ENCODE results near the gene CHRDL2.

CHRDL2 gene

DNA sequence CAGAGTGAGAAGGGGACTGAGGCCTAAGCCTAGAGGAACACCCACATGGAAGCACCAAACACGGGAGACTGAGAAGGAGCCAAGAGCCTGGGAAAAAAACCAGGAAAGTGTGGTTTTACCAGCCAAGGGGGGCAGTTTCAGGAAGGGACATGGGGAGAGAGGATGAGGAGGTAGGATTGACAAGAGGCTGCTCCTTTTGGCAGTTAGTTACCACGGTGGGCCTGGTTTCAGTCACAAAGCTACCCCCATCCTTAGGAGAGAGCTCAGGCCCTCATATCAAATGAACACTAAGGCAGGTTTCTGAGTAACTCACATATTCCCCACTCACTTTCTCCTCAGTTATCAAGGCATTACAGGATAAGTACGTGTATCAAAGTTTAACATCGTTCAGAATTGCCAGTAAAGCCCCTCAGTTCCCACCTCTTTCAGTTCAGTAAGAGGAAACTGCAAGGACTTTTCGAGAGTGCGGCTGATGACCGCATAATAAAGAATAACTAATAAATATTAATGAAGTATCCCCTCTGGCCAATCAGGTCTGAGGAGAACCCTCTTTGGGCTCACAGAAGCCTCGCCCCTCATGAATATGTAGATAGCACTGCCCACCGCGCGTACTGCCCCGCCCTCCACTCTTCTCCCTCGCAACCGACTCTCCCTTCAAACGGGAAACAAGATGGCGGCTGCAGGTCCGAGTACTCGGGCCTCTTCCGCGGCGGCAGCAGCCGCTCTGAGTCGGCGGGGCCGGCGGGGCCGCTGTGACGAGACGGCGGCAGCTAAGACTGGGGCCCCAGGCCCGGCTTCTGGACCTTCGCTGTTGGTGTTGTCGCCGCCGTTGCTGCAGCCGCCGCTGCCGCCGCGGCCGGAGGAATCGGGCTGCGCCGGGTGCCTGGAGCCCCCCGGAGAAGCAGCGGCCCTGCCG is 17.2 kb upstream of the CHRDL2 start, which contains the start of gene RNF169:
TSS of gene RNF169 (plus strand) at position 639 of the 916 bp plus-strand sequence. CDS start at position 671, 32 bp downstream.
- DNase-seq (ENCODE audit: low read depth in 2 of 2) = peak; percentile 89

DNA sequence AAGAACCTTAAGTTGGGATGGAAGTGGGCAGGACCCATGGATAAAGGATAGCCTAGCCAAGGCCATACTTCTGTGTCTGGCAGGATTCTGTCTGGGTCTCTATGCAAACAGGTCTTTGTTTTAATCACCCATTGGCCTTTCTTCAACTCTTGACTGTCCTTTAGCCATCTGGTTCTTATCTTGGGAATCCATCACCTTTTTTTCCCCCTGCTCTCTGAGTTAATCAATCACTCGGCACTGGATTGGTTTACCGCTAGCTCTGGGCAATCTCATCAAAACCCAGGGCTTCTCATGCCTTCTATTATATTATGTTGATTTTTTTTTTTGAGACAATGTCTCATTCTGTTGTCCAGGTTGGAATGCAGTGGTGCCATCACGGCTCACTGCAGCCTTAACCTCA is 15.6 kb upstream of the CHRDL2 start:
- DNase-seq (ENCODE audit: low read depth in 2 of 2) = no peak

DNA sequence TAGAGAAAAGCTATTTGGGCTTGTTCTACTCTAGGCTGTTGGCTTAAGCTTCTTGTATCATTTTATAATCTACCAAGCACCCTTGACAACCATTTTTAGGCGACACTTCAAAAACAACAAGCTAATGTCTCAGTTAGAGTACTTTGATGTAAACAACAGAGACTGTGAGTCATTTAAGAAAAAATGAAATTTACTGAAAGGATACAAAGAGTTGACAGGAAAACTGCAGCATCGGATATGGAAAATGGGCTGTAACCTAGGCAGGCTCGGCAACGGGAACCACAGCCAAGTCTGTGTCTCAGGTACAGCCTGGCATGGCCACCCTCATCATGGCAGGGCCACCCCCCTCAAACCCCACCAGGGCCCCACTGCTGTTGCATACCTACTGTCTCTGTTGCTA is 13.1 kb upstream of the CHRDL2 start:
- no peak for DNase-seq (ENCODE audit: low read depth in 2 of 2)

DNA sequence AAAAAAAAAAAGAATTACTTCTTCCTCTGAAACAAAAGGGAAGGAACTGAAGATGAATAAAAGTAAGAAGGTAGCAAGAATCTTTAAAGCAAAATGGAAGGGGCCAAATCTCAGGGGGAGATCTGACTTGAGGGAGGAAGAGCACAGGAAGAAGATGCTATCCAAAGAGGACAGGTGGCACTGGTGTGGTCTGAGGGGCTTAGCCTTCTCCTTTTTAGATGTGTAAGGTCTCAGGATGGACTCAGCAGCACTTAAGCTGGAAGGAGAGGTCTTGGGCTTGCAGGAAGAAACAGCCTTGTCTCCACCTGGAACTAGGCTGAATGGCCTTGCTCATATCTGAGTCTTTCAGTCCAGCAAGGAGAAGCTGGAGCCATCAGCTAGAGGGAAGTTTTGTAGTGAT is 12.4 kb upstream of the CHRDL2 start:
- no peak for DNase-seq (ENCODE audit: low read depth in 2 of 2)

DNA sequence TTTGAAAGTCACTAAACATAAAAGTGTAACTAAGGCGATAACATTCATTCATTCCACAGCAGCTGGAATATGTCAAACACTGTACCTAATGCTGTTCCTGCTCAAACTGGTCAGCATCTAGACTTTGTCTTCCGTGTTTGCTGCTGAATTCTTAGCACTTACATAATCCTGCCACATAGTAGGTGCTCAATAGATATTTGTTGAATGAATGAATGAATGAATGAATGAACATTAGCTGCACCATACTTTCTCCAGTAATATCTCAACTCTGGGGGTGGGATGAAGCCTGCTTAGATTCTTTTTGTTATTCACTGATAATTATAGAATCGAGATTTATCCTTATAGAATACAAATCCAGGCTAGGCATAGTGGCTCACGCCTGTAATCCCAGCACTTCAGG is 10.8 kb upstream of the CHRDL2 start:
- DNase-seq (ENCODE audit: low read depth in 2 of 2) = no peak

DNA sequence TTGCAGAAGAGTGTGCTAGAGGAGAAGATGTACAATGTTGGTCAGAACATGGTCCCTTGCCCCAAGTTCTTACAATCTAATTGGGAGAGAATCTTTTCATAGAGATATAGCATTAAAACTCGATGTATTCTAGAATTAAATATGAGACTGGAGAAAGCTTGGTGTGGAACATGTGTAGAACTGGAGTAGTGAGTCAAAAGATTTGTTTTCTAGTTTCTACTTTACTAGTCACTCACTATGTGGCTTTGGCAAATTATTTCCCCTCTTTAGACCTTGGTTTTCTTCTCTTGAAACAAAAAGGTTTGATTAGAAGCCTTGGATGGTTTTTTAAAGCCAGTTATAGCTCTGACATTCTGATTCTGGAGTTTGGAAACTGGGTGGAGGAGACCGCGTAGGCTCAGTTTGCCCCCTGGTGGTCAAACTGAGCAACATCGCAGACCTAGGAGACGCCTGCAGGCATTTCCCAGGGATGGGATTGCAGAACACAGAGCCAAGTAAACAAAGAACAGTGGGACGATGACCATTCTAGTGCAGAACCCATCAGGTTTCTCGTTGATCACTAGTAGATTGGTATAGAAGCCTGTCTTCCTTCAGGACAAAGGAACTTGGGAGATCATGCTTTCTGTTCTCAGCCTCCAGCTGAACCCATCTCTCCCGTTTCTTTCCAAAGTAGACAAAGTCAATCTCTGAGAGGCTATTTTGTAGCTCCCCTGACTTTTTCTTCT is 8.5 kb upstream of the CHRDL2 start:
- peak in 1 of 2 experiments; percentile 35 for DNase-seq (ENCODE audit: low read depth in 2 of 2)

DNA sequence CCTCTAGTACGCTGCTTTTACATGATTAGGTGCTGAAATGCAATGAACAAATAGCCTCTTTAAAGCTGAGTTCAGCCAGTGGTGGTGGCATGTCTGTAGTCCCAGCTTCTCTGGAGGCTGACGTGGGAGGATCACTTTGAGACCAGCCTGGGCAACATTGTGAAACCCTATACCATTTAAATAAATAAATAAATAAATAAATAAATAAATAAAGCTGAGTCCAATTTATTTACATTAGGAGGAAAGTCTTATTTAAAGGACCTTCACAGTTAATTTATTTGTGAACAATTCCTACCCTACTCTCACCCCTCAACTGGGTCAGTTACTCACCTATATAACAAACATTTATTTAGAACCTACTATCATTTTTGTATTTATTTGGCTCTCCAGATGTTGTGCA is 4.8 kb upstream of the CHRDL2 start:
- no peak for DNase-seq (ENCODE audit: low read depth in 2 of 2)

DNA sequence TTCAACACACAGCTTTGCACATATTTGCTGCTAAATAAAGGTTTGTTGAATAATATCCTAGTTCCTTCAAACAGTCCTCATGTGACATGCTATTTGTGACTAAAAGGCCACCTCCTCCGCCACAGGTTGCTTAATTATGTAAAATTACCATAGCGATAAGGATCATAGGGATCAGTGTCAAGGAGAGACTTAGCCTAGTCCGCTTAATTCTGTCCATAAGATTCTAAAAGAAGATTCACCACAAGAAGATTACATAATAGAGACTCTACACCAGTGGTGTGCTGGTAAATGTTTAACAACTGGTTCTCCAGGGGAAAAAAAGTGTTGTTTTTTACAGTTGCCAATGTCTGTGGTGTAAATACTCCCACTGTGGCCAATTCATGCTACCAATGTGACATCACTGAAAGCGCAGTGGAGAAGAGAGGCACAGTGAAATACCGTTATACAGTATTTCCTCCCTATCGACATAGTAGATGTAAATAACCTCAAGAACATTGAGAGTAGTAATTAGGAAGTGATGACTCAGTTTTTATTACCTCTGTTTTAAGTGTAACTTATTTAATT is 4.2 kb upstream of the CHRDL2 start:
- no peak for DNase-seq (ENCODE audit: low read depth in 2 of 2)

DNA sequence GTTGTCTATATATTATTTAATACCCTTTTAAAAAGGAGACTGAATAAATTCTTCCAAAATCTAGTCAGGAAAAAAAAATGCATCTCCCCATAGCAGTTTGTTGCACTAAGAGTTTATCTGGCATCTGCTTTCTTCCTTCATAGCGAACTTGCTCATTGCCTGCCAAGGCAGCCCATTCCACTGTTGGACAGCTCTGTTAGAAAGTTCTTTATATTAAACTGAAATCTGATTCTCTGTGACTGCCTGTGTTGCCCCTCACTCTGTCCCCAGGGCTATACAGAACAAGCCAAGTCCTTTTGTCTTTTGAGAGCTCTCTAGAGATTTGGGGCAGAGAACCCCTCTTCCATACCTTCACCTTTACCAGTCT is 3.3 kb upstream of the CHRDL2 start:
- no peak for DNase-seq (ENCODE audit: low read depth in 2 of 2)

DNA sequence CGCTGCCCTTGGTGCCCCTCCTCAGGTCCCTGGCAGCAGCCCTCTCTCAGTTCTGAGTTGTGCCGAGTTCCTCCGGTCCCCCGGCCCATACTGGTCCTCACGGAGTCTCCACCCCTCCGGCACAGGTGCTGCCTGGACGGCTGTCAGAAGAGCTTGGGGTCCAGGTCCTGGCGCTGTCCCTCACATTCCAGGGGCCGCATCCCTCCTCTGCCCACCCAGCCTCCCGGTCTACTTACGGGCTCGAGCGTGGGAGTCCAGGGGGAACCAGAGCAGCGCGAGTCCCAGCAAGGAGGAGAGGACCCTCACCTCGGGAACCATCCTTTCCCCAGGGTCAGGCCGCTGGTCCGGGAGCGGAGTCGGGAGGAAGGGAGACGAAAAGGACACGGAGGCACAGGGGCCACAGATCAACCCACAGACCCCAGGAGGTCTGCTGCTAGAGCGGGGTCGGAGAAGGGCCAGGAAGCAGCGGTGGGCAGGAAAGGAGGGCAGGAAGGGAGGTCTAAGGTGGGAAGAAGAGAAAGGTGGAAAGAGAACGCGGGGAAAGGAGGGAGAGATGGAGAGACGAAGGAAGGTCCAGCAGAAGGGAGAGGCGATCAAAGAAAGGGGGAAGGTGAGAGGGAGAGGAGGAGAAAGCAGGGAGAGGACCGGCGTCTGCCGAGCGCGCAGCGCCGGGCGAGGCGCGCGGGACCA is 510 bp downstream of the CHRDL2 start:
- DNase-seq (ENCODE audit: low read depth in 2 of 2) = no peak

DNA sequence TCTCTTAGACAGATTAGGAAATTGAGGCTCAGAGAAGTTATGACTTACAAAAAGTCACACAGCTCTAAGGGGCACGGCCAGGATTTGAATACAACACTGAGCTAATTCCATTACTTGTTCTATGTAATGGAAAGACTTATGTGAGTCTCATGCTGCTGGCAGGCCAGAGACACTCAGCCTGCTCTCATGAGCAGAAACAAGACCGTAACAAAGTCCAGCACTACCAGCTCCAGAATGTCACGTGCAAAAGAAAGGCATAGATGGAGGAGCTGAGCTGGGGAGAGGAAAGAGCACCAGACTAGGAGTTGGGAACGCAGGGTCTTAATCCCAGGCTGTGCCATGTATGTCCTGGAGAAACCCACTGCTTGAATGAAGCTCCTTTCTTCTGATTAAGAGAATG is 1.8 kb downstream of the CHRDL2 start:
- DNase-seq (ENCODE audit: low read depth in 2 of 2) = no peak

DNA sequence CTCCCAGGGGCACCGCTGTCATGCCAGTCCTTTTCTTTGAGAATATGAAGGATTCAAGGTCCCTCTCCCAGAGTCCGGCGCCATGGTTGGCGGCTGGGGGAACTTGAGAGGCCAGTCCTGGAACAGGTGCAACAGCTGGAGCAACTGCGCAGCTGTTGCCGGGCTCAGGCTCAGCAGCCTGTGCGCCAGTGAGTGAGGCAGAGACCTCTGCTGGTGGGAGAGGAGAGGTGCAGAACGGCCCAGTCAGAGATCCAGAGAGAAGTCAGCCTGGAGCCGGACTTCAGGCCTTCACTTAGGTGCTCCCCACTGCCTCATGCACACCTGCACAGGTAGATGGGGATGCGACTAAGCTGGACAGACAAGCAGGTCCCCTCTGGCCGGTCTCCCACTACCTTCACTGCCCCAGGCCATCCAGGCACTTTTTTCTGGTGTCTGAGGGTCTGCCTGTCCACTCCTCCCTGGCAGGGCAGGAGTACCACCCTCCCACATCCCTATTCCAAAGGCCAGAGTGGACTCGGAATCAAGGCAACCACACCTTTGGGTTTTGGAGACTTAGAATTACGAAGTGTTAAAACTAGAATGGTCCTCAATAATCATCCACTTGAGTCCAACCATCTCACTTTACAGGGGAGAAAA is 4.6 kb downstream of the CHRDL2 start:
- DNase-seq (ENCODE audit: low read depth in 2 of 2) = no peak

DNA sequence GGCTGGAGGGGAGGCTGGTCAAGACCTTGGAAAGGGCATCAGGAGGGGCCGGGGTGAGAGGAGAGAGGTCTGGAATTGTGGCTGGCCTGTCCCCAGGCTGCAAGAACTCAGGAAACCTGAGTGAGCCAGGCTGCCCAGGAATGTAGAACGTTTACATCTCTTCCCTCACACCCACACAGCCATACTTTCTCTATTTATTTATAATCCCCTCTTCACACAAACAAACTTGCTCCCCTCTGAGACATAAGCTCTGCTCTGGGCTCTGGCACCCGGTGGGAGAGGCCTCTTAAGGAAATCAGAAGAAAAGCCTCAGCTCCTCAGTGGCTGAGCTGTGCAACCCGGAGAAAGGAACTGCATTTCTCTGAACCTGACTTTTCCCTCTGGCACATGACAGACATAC is 5.5 kb downstream of the CHRDL2 start:
- DNase-seq (ENCODE audit: low read depth in 2 of 2) = no peak

DNA sequence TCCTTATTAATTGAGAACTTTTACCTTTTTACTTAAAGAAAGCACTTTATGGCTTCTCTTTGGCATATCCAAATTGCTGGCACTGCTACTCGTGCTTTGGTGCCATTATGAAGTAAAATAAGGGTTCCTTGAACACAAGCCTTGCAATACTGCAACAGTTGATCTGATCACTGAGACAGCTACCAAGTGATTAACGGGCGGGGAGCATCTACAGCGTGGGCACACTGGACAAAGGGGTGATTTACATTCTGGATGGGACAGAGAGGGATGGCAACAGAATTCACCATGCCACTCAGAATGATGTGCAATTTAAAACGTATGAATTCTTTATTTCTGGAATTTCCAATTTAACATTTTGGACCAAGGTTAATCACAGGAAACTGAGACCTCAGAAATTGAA is 7.7 kb downstream of the CHRDL2 start:
- no peak for DNase-seq (ENCODE audit: low read depth in 2 of 2)

DNA sequence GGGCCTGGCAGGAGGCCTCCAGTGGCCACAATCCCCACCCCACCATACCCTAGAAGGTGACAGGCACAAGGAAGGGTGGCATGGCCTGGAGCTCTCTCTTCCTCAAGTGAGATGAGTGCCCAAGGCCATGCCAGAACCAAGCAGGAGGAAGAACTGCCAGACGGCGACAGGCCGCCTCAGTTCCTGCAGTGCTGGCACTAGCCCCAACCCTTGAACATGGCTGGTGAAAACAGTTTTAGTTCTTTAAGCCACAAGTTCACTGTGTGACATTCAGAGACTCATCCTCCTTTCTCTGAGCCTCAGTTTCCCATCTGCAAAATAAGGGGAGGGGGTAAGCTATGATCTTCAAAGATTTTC is 9.8 kb downstream of the CHRDL2 start:
- no peak for DNase-seq (ENCODE audit: low read depth in 2 of 2)

DNA sequence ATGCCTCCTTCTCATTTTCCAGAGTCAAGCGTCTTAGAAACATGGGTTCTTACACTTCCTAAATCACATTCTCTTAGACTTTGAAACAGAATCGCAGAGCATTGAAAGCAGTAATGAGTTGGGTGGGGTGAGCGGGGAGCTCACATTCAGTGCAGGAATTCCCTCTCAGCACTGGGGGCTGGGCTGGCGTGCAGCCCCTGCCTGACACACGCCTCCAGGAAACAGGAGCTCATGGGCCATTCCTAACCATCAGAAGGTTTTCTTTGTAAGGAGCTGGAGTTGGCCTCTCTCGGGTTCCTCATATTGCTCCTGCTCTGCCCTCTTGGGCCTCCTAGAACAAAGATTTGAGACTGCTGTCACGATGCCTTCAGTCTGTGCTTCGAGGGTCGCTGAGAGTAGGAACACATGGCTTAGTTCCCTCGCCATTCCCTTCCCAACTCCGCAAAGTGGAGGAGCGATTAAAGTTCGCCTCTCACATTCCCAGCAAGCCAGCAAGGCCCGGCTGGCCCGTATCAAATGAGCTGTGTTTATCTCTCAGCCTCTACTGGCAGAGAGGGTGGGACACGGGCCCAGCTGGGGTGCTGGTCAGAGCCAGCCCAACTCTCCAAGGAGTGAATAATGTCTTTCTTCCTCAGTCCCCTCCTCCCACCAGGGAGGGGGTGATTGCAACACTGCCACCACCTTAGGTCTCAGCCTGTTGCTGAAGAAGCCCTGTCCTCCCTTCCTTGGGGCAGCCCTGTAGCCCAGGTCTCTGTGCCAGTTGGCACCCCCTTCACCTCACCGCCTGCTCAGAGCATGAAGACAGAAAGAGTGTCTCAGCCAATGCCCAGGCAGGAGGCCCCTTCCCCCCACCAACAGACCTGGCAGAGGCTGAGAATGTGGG is 10.4 kb downstream of the CHRDL2 start:
- DNase-seq (ENCODE audit: low read depth in 2 of 2) = no peak

DNA sequence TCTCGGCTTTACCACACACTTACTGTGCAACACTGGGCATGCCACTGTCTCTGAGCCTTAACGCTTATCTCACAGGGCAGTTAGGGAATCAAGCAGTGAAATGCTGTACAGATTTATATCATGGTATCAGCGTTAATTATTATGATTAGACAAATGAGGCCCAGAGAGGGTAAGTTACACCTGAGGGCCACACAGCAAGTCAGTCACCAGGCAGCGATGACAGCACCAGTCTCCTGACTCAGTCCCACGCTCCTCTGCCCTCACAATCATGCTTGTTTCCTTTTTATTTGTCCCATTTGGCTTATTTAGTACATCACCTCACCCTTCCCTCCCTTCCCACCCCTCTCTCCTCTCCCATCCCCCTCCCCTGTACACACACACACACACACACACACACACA is 12.2 kb downstream of the CHRDL2 start:
- DNase-seq (ENCODE audit: low read depth in 2 of 2) = no peak

DNA sequence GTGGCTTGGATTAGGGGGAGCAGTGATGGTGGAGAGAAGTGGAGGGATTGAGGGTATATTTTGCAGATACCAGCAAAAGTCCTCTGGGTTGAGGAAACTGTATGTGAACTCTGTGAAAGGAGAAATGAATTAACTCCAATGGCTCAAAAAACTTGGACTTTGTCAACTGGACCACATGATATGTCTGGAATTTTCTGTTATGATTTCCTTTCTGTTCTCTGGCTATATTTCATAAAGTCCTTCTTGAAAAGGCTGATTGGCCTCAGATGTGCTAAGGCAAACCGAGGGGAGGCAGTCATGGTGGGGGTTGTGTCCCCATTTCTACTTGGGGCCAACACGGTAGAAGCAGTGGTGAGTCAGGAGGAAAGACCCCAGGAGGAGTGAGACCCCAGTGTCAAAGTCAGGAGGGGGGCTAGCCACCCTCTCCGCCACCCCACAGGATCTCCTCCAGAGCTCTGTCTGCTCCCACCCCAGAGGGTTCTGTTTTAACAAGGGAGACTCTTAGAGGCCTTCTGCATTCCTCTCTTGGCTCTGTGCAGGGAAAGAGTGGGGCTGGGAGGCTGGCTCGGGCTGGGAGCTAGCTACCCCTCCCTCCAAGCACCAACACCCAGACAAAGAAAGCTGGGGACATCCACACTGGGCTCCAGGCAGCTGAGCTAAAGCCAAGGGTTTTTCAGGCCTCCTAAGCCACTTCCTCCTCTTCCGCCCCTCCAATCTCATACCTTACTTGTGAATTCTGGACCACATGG is 13.8 kb downstream of the CHRDL2 start:
- DNase-seq (ENCODE audit: low read depth in 2 of 2) = no peak

DNA sequence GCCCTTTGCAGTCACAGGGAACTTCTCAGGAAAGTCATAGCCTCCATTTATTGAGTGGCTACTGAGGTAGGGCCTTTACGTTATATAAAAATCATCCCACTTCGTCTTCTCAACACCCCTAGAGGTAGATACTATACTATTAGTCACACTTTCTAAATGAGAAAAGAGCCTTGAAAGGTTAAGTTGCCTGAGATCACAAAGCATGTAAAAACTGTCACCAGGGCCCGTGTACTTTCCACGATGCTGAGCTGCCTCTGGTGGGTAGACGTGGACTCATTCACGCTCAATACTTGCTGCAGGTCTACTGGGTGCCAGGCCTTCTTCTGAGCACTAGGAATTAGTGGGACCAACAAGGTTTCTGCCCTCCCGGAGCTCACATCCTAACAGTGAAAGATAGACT is 16.3 kb downstream of the CHRDL2 start:
- no peak for DNase-seq (ENCODE audit: low read depth in 2 of 2)

DNA sequence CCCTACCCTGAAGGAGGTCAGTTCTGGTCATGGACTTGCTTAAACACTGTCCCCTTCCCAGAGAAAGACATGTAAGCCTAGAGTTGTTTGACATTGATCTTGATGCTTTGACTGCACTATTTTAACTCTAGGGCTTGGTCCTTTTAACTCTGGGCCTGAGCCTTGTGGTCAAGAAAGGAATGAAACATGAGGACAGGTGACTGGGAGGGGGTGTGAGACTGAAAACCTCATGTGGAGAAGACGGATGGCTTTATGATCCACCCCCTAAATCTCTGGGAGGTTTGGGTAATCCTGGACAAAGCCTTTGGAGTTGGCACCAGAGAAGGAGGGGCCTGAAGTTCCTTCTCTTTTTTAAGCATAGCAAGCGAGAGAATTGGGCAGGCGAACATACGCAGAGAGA is 17.5 kb downstream of the CHRDL2 start:
- DNase-seq (ENCODE audit: low read depth in 2 of 2) = no peak

Data from fibroblast of skin of left quadriceps (primary cell).